Measurements from ENCODE around the gene PHACTR1.

DNA sequence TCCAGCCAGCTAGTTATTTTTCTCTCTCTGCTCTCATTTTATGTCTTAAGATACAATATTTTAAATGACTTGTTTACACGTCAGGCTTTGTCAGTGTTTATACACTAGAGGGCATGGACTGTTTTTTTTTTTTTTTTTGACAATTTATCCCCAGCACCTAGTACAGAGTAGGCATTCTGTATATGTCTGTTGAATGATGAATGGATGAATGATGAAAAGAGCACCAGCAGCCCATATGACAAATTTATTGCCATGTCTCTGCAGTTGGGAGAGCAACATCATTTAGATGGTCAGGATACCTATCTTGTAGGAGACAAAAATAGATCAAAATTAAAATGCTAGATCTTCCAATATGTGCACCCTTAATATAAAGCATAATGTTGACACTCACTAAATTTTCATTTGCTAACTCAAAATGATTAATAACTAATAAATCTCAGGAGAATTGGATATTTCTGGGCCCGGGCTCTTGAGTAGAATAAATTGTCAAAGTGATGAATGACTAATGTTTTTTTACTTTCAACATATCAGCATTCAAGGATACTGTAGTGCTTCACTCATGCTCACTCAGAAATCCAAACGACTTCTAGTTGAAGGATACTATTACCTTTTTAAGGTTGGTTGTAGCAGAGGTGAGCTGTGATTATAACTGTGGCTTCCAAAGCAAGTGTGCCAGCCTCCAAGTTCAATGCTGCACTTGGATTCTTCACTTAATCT is 200.0 kb downstream of the PHACTR1 start:
- no peak for TF ChIP-seq CTCF (IDR thresholded peaks at IDR 0.05)
- TF ChIP-seq POLR2A (IDR thresholded peaks at IDR 0.05) = no peak
- TF ChIP-seq EP300 (IDR thresholded peaks at IDR 0.05) = no peak
- no peak for TF ChIP-seq POLR2AphosphoS5 (IDR thresholded peaks at IDR 0.05)
